ACC112 (cell line): ENCODE data around the gene TMED1.

Experiments
- H2AFZ ChIP-seq: fragments of 200-600 bp; sonication (generic); one replicate; pipeline ENCODE4 v1.6.0; 2017; ENCODE audit warnings: antibody characterized with exemption, low read length; ENCODE audit not compliant: unreplicated experiment
- H3K27ac ChIP-seq: fragments of 200-600 bp; sonication (generic); 2 replicates; pipeline ENCODE4 v1.5.1; 2014; ENCODE audit warnings: low read depth, mild to moderate bottlenecking, antibody characterized with exemption, low read length, moderate library complexity
- H3K27me3 ChIP-seq: fragments of 200-600 bp; sonication (generic); 2 replicates; pipeline ENCODE4 v1.6.1; 2014; ENCODE audit warnings: mild to moderate bottlenecking, antibody characterized with exemption, low read length, moderate library complexity, mixed read lengths; ENCODE audit not compliant: insufficient read depth
- H3K36me3 ChIP-seq: fragments of 200-600 bp; sonication (generic); 2 replicates; pipeline ENCODE4 v1.6.1; 2016; ENCODE audit warnings: mild to moderate bottlenecking, antibody characterized with exemption, low read length, moderate library complexity, mixed read lengths; ENCODE audit not compliant: insufficient read depth
- H3K4me1 ChIP-seq: fragments of 200-600 bp; sonication (generic); one replicate; pipeline ENCODE4 v1.6.1; 2016; ENCODE audit warnings: low read length, mixed read lengths; ENCODE audit not compliant: insufficient read depth, unreplicated experiment, control insufficient read depth
- H3K4me3 ChIP-seq: fragments of 200-600 bp; sonication (generic); 2 replicates; pipeline ENCODE4 v1.5.1; 2014; ENCODE audit warnings: mild to moderate bottlenecking, low read depth, low read length
- H3K79me2 ChIP-seq: fragments of 200-600 bp; sonication (generic); one replicate; pipeline ENCODE4 v1.6.0; 2016; ENCODE audit warnings: low read length; ENCODE audit not compliant: control insufficient read depth, unreplicated experiment, insufficient read depth

The TMED1 gene

DNA sequence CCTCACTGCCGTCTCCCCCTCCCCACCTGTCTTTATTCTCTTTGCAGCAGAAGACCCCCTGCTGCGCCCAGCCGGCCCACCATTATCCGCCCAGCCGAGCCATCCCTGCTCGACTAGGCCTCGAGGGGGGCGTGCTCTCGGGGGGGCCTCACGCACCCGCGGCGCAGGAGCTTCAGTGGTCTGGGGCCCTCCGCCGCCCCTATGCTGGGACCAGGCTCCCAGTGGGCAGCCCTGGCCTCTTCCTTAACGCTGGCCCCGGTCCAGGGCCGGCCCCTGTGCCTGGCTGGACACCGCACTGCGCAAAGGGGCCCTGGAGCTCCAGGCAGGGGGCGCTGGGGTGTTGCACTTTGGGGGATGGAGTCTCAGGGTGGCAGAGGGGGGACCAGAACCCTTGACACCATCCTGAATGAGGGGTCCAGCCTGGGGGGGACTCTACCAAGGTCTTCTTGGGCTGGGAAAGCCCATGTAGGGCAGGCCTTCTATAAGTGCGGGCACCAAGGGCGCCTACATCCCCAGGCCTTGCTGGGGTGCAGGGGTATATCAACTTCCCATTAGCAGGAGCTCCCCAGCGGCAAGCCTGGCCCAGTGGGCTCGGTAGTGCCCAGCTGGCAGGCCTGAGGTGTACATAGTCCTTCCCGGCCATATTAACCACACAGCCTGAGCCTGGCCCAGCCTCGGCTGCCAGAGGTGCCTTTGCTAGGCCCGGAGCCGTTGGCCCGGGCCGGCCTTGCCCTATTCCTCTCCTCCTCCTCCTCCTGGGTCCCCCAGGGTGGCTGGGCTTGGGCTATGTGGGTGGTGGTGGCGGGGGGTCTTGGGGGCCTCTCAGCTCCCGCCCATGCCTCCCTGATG lies 4.9 kb downstream of the TMED1 start:
- Histone ChIP-seq H3K4me3 (no peak overlapping the region), H3K36me3 (no peaks in the 10 kb centered on the region), H3K4me1 (no peaks in the 10 kb centered on the region), H3K79me2 (no peaks in the 10 kb centered on the region), H3K27me3 (no peaks in the 10 kb centered on the region), H2AFZ (no peak overlapping the region), H3K27ac (no peak overlapping the region)

DNA sequence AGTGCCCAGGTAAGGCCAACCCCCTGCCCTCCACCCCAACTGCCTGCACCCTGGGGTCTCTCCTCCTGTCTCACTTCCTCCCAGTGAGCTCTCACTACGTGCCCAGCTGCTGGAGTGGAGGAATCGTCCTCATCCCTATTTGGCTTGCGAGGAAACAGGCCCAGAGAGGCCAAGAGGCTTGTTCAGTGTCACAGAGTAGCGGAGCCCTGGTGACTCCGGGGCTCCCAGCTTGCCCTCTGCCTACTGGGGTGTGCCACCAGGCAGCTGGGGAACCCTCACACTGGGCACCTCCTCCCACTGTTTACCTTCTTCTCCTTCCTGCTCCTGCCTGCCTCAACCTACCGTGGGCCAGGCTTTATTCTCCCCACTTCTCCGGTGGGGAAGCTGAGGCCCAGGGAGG lies 5.6 kb downstream of the TMED1 start:
- H3K27ac ChIP-seq = no peak overlapping the region
- no peak overlapping the region for H3K4me3 ChIP-seq
- H3K79me2 ChIP-seq = no peaks in the 10 kb centered on the region
- H2AFZ ChIP-seq = no peak overlapping the region
- no peaks in the 10 kb centered on the region for H3K36me3 ChIP-seq
- H3K27me3 ChIP-seq = no peaks in the 10 kb centered on the region
- H3K4me1 ChIP-seq = no peaks in the 10 kb centered on the region

DNA sequence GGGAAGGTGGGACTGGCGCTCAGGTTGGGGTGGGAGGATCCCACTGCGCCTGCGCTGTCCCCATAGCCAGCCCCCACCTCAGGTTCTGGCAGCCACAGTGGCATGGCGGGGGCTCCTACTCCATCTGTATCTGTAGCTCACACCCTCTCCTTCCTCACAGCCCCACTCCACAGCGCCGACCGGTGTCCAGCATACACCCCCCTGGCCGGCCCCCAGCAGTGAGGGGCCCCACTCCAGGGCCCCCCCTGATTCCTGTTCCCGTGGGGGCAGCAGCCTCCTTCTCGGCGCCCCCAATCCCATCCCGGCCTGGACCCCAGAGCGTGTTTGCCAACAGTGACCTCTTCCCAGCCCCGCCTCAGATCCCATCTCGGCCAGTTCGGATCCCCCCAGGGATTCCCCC lies 6.0 kb downstream of the TMED1 start:
- Histone ChIP-seq H3K27ac (no peak overlapping the region), H3K4me3 (no peak overlapping the region), H2AFZ (no peak overlapping the region), H3K79me2 (no peaks in the 10 kb centered on the region), H3K36me3 (peaks cover under 1% of the 10 kb centered on the region; the same call in 1 of the 2 replicates), H3K4me1 (no peaks in the 10 kb centered on the region), H3K27me3 (no peaks in the 10 kb centered on the region)

- H3K4me3 ChIP-seq = no peak overlapping the region
- H3K4me1 ChIP-seq = no peaks in the 10 kb centered on the region
- no peaks in the 10 kb centered on the region for H3K79me2 ChIP-seq
- no peak overlapping the region for H3K27ac ChIP-seq
- peaks cover 5% of the 10 kb centered on the region; the same call in 1 of the 2 replicates for H3K36me3 ChIP-seq
- H3K27me3 ChIP-seq = no peaks in the 10 kb centered on the region
- no peak overlapping the region for H2AFZ ChIP-seq
Measured at GRCh38 chr19:10828981-10829821, 6.8 kb downstream of the TMED1 start.

DNA sequence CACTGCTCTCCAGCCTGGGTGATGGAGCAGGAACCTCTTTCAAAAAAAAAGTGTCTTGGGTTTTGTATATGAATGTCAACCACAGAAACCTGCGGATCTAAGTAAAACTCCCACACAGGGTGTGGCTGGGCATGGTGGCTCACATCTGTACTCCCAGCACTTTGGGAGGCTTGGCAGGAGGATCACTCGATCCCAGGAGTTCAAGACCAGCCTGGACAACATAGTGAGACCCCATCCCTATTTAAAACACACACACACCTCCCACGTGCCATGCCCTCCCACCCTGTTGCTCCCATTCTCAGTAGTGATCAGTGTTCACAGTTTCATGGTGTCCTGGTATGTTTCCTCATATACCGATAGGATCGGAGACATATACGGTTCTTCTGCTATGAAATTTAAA lies 9.2 kb downstream of the TMED1 start:
- Histone ChIP-seq H3K79me2 (no peaks in the 10 kb centered on the region), H2AFZ (no peak overlapping the region), H3K27ac (no peak overlapping the region), H3K4me3 (no peak overlapping the region), H3K27me3 (no peaks in the 10 kb centered on the region), H3K4me1 (no peaks in the 10 kb centered on the region), H3K36me3 (peaks cover 5% of the 10 kb centered on the region; the same call in 1 of the 2 replicates)

DNA sequence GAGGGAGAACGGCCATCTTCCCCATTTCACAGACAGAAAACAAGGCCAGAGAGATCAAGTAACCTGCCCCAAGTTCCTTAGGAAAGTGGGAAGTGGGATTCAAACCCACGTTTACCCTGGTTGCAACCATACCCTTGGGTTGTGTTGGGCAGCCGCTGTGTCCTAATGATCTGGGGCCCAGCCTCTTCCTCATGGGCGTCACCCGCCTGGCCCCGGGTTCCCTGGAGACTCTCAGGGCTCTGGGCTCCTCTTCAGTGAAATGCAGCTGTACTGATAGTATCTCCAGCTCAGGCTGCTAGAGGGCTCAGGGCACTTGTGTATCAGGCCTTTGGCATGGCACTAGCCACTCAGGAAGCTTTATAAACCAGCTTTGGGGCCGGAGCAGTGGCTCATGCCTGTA lies 9.8 kb downstream of the TMED1 start:
- no peak overlapping the region for H2AFZ ChIP-seq
- no peaks in the 10 kb centered on the region for H3K27me3 ChIP-seq

DNA sequence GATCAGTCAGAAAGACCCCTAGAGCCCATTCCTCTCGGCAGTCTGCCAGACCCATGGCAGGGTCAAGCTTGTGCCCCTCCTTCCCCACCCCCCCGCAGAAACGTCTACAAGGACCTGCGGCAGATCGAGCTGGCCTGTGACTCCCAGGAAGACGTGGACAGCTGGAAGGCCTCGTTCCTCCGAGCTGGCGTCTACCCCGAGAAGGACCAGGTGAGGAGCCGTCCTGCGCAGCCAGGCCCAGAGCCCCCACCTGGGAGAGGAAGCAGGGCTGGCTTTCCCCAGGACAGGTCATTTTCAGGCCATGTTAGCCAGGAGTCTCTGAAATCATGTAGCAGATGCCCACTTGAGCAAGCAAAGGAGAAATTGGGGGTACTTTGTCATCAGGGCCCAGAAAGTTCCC lies 12.3 kb downstream of the TMED1 start:
- Histone ChIP-seq H3K4me3 (no peak overlapping the region), H2AFZ (no peak overlapping the region), H3K27ac (no peak overlapping the region), H3K4me1 (peaks cover under 1% of the 10 kb centered on the region), H3K36me3 (peaks cover 5% of the 10 kb centered on the region; the same call in 1 of the 2 replicates), H3K79me2 (no peaks in the 10 kb centered on the region), H3K27me3 (no peaks in the 10 kb centered on the region)

More for the DNA sequence above, 9.8 kb downstream of the TMED1 start:
- Histone ChIP-seq H3K79me2 (no peaks in the 10 kb centered on the region), H3K36me3 (peaks cover 5% of the 10 kb centered on the region; the same call in 1 of the 2 replicates), H3K27ac (no peak overlapping the region), H3K4me3 (no peak overlapping the region), H3K4me1 (no peaks in the 10 kb centered on the region)

GRCh38 chr19:10820173-10820572 lies 15.8 kb downstream of the TMED1 start:
- peaks cover 23% of the 10 kb centered on the region for H3K79me2 ChIP-seq
- no peak overlapping the region for H3K4me3 ChIP-seq
- no peak overlapping the region for H2AFZ ChIP-seq
- no peaks in the 10 kb centered on the region for H3K27me3 ChIP-seq
- no peak overlapping the region for H3K27ac ChIP-seq
- peaks cover 5% of the 10 kb centered on the region; the same call in 1 of the 2 replicates for H3K36me3 ChIP-seq
- H3K4me1 ChIP-seq = peaks cover 18% of the 10 kb centered on the region

GRCh38 chr19:10819124-10820060 lies 16.6 kb downstream of the TMED1 start:
- H3K36me3 ChIP-seq = peaks cover 7% of the 10 kb centered on the region; the same call in 1 of the 2 replicates
- H2AFZ ChIP-seq = no peak overlapping the region
- peaks cover 26% of the 10 kb centered on the region for H3K4me1 ChIP-seq
- no peak overlapping the region for H3K4me3 ChIP-seq
- H3K79me2 ChIP-seq = peaks cover 30% of the 10 kb centered on the region
- H3K27me3 ChIP-seq = no peaks in the 10 kb centered on the region
- no peak overlapping the region for H3K27ac ChIP-seq
